GM18511 (cell line): ENCODE results near the gene OLA1.

Source experiments
- ATAC-seq: cut with Tn5 transposase; IDR thresholded peaks from one replicate; pipeline ENCODE4 v1.9.1; 2021; ENCODE audit warnings: mild to moderate bottlenecking, moderate library complexity; ENCODE audit not compliant: unreplicated experiment

OLA1 gene

GRCh38 chr2:174071321-174071720 is 177.0 kb downstream of the OLA1 start:
- no peak for ATAC-seq

- no peak for ATAC-seq
These were observed 178.1 kb downstream of the OLA1 start for GRCh38 chr2:174070281-174070680.

- no peak for ATAC-seq
These were observed 180.5 kb downstream of the OLA1 start for GRCh38 chr2:174067815-174068214.

DNA sequence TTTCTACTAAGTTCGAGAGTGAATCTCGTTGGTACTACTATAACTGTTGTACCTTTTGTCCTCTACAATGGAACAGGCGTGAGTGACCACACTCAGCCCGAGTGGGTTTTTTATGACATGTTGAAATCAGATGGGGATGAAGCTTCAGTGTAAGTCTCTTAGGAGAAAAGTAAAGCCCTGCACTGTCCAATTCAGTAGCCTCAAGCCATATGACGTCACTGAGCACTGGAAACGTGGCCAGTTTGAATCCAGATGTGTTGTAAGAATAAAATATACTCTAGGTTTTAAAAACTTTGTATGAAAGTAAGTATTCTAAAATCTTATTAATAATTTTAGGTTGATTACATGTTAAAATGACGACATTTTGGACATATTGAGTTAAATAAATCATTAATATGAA is 181.5 kb downstream of the OLA1 start:
- ATAC-seq, result no peak

DNA sequence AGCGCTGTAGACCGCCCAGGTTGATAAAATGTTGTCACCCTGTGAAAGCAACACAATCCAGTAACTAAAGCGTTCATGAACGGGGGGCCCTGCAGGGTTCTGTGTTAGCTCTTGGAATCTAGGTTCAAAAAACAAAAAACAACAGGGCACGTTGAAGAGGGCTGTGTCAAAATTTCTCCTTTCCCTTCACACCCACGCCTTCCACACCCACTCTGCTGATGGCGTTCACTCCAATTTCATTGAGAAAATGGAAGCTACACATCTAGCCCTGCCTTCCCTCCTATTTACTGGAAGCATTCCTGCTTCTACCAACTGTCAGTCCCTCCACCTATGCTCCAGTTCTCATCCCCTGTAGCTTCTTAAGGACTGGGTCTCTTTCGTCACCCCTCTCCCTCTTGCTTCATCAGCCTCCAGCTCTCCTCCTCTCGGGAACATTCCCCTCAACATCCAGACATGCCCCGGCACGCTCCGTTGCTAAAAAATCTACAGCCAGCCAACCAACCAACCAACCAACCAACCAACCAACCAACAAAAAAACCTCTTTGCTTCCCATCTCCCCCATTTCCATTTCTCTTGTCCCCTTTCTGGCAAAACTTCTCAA is 184.7 kb downstream of the OLA1 start:
- ATAC-seq, result no peak

- no peak for ATAC-seq
These were observed 185.4 kb downstream of the OLA1 start for GRCh38 chr2:174062934-174063333.

GRCh38 chr2:174059884-174060244 is 188.5 kb downstream of the OLA1 start:
- ATAC-seq, result no peak

DNA sequence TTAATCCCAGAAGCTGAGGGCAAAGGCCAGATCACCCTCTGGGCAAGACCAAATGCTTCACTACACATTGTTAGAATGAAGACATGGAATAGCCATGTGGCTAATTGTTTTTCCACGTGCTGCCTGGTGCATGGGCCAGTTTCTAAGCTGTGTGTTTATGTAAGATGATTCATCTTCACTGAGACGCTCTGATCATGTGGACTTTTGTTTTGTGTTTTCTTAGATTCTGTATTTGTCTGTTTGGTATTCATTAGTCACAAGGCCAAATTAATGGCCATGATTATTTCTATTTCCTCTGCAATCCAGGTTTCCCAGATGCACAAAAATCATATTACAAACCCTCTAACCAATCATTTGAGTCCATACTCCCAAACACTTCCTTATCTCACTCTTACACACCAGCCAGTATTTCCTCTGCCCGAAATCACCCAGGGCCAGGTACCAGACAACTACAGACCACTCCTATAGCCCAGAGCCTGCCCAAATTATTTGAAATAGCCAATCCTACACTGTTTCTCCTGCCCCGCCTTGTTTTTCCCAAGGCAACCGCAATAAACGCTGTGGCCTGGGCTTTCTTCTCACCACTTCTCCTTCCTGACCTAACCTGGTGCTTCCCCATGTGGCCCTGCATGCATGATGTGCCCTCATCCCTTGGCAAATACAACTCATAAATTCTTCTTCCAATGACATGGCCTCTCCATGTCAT is 189.0 kb downstream of the OLA1 start:
- no peak for ATAC-seq

DNA sequence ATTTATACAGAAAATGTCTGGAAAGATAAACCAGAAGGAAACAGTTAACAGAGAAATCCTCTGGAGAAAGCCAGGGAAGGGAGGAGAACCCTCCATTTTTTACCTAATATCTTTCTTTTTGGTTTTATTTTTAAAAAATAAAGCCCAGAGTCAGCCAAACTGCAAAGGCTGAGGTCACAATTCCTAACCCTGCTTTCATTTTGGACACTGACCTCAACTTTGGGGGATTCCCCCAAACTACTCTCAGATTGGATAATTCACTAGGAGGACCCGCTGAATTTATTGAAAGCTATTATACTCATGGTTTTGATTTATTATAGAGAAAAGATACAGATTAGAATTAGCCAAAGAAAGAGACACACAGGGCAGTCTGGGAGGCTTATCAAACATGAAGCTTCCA is 189.9 kb downstream of the OLA1 start:
- ATAC-seq, result no peak

- ATAC-seq, result no peak
These were observed 190.3 kb downstream of the OLA1 start for GRCh38 chr2:174058026-174058425.

DNA sequence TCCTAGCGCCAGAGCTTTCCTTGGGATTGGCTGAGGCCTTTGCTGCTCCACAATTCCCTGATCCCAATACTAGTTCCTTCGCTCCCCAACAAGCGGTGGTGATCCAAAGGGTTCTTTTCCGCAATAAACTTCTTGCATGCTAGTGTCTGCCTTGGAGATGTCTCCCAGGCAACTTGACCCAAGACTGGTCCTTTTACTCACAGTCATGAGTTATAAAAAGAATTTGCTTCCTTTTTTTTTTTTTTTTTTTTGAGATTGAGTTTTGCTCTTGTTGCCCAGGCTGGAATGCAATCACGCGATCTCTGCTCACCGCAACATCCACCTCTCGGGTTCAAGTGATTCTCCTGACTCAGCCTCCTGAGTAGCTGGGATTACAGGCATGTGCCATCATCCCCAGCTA is 193.4 kb downstream of the OLA1 start:
- ATAC-seq, result no peak

GRCh38 chr2:174053355-174054151 is 194.8 kb downstream of the OLA1 start:
- no peak for ATAC-seq

DNA sequence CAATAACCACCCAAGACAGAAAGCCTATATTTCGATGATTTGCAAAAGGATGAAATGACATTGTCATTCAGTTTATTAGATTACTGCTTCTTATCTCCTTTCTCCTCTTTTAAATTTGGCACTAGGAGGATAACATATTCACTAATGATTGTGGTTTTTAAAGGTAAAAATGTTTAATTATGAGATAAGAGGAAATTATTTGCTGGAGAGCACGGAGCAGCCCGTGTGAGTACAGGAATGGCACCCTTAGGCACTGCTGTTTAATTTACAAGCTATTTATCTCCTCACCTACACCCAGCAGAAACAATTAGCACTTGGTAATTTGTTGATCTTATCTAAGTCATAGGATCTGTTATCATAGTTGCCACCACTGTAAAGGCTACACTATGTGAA is 195.8 kb downstream of the OLA1 start:
- ATAC-seq, result no peak

DNA sequence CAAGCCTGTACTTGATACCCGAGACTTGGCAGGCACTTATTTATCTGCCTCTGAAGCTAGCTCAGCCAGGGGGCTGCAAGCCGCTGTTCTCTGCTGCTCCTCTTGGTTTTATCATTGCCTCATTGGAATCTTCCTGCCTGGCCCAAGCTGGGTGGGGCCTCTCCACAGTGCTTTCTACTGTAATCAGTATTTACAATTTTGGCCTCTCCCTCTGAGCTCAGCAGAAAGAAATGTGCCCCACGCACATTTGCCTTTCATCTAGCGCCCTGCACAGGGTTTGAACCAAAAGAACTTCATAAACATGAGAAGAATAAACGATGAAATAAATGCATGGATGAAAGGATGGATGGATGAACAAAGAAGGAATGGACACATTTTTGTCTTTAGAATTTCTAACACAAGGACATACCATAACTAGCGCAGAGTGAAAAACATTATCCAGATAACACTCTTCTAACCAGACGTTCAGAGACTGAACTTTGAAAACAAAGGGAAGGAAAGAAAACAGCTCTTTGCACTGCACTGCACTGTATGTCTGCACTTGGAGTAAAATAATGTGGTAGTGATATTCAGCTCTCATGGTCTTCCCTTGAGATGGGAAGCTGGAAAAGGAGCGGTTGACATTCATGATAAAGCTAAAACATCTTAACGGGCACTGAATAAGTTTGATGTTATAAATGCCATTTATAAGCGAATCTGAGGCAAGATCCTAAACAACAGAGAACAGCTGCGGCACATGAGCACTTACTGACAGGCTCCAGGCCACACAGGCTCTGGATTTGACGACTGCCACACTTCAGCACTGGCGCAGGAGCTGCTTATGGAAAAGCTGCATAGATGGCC is 196.4 kb downstream of the OLA1 start:
- ATAC-seq, result no peak

GRCh38 chr2:174051068-174051467 is 197.3 kb downstream of the OLA1 start:
- ATAC-seq, result no peak

DNA sequence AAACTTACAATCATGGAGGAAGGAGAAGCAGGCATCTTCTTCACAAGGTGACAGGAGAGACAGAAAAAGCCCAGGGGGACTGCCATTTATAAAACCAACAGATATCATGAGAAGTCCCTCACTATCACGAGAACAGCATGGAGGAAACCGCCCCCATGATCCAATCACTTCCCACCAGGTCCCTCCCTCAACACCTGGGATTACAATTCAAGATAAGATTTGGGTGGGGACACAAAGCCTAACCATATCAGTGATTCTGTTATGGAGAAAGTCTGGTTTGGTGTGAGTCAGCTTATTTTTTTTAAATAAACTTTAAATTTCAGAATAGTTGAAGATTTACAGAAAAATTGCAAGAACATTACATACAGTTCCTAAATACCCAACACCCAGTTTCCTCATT is 198.4 kb downstream of the OLA1 start:
- ATAC-seq, result no peak

DNA sequence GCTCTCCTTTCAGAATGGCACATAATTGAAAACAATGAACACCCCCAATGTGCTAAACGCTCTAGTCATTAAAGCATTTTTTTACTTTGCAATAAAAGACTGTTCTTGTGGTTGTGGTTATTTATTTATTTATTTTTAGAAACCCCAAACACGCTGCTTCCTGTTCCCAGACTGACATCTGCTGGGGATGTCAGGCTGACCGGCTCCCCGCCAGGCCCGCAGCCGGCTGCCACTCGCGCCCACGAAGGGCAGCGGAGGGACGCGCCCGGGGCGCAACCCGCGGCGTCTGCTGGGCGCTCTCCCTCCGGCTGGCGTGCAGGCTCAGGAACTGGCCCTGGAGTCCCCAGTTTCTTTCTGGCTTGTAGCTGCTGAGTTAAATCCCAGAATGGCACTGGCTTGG is 200.1 kb downstream of the OLA1 start:
- no peak for ATAC-seq

DNA sequence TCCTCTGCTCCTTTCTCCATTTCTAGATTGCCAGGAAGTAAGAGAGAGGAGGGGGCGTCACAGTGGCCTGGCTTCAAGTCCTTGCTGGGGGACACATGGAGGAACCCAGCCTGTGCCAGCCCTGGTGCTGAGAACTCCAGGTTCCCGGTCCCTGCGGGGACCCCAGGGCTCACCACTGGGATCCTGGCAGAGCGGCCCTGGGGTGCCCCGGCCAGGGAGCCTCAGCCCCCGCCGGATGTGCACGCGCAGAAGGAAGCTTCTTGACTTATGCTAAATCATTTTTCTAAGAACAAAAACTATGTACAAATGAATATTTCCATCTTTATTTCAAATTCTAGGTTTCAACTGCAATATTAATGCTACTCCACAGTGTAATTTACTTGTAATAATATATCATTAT is 200.6 kb downstream of the OLA1 start:
- no peak for ATAC-seq

GRCh38 chr2:174046172-174046571 is 202.2 kb downstream of the OLA1 start:
- ATAC-seq, result no peak

DNA sequence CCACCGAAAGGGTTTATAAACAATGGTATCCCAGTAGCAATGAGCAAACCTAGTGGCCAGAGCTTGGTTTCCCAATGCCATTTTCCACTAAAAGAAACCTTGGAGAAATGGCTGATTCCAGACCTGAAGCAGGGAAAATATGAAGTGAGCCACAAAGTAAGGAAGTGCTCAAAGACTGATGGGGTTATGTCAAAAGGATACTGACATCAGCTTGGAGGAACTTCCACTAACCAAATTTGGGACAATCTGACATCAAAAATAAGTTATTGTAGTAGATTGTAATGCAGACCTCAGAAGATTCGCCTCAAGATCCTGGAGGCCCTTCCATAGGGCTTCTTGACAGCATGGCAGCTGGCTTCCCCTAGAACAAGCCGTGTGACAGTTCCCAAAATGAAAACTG is 203.8 kb downstream of the OLA1 start:
- ATAC-seq, result no peak

DNA sequence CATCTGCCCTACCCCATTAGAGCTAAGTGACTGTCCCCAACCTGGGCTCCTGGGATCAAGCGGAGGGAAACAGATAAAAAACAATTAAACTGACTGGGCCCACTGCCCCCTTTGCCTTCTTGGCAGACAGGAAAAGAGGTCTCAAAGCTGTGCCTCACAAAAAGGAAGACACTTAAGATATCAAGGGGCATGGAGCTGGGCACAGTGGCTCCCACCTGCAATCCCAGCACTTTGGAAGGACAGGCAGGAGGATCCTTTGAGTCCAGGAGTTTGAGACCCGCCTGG is 208.0 kb downstream of the OLA1 start:
- ATAC-seq, result no peak
